HG02623 (cell line): ENCODE data around the gene FNDC3B.

Experiments
- ATAC-seq: cut with Tn5 transposase; IDR thresholded peaks from one replicate; pipeline ENCODE4 v1.9.1; 2021; ENCODE audit warnings: moderate library complexity; ENCODE audit not compliant: unreplicated experiment

FNDC3B gene

DNA sequence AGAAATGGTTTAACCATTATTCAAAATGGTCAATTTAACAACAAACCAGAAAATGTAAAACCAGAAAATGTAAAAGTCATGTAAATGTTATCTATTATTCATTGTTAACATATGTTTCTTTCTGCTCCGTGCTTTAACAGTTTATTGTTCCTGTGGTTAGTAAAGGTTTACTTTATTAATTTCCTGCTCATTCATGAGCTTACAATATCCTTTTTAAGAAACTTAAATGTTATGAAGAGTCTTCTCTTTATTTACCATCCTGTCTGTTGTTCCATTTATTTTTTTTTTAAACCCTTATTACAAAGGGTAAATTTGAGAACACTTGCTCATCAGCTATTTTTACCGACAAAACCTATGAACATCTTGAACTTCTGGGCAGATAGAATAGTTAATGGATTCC is 260.8 kb downstream of the FNDC3B start:
- ATAC-seq = no peak

DNA sequence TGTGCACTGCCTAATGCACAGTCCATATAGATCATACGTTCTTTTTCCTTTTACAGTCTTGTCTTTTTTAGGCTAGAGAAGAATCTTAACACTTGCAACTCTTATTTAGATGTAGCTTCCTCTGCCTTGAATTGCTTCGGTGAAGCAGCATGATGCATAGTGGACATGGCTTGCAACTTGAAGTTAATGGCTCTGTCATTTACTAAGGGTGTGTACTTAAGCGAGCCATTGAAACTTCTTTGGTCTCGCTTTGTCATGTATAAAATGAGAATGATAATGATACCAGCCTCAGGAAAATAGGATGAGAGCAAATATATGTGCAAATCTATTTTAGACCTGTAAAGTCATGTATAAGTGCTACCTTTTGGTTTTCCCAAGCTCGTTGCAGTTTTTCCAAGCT is 261.5 kb downstream of the FNDC3B start:
- no peak for ATAC-seq

DNA sequence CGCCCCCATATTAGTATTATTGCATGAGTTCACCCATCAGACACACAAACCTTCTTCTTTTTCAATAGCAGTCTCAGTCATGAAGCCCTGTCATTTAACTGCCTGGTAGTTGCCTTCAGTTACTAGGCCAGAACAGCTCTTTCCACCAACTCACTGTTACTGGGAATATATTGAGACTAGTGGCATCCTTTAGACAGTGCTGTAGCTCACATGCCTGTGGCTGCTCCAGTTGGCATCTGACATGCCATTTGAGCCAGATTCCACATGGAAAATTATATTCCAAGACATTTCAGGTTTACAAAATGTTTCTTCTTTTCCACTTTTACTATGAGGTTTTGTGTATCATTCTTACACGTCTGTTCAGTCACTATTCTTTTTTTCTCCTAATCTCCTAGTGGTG is 262.8 kb downstream of the FNDC3B start:
- no peak for ATAC-seq

DNA sequence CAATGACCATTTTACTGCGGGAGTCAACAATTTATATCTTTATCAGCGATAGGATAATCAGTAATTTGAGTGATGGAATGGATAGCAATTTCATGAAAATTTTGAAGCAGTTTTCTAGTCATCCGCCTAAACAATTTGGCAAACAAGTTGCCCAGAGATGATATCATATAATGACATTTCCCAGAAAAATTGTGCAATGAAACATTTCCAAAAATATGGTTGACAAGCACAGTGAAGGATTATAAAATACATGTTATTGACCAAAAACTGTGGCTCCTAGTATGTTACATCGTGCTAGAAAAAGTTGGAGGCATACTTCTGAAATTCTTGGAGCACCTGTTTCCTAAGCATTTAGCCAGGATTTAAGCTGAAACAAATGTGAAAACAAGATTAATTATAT is 263.8 kb downstream of the FNDC3B start:
- no peak for ATAC-seq

DNA sequence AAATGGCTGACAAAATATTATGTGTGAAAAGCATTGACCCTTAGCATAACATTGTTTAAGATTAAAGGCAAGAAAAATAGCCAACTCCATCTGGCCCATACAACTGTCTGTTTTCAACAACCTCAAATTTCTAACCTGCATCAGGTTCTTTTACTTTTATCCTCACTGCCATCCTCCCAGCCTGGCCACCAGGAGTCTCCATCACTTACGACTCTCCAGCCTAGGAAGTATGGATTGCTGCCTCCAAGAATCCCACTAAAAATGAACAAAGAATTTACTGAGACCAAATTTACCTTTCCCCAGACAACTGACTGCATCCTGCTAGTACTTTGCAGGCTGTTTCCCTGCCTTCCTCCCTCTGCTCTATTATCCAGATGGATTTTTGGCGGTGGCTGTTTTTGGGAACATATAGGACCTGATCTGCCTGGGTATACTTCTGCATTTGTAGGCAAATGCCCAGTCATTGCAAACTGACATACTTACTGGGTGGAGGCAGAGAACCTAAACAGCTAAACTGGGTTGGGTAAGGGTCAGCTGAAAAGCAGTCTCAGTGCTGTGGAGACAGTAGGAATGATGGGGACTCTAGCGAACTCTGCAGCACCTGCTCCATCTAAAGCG is 264.7 kb downstream of the FNDC3B start:
- no peak for ATAC-seq

DNA sequence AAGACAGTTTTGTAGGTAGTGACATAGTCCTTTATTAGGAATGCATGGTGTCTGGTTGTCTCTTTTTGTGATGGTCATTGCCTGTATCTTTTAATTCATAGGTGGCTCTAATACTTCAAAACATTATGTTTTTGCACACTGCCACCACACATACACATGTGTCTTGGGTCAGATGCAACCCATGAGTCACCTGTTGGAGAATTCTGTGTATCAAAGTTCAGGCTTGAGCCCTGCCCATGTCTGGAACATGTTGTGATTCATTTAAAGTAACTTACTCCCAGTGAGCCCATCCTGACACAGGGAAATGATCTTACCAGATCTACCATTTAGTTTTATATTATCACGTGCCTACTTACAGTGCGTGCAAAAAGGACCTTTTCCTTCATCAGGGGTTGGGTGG is 266.2 kb downstream of the FNDC3B start:
- ATAC-seq = no peak

DNA sequence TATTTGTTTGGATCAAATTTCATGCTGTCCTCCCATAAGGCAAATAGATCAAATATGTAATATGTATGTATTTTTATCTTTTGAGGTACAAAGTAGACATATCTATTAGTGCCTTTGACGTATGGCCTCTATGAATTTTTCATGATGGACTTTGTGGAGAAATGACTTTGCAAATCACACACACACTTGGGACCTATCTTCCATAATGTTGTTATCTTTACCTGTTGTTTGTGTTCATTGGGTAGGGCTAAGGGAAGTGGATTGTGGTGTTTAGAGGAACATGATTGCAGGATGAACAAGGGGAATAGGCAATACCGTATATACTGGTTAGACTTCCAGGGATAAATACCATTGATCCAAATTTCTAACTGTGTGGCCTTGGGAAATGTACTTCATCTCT is 266.6 kb downstream of the FNDC3B start:
- no peak for ATAC-seq

DNA sequence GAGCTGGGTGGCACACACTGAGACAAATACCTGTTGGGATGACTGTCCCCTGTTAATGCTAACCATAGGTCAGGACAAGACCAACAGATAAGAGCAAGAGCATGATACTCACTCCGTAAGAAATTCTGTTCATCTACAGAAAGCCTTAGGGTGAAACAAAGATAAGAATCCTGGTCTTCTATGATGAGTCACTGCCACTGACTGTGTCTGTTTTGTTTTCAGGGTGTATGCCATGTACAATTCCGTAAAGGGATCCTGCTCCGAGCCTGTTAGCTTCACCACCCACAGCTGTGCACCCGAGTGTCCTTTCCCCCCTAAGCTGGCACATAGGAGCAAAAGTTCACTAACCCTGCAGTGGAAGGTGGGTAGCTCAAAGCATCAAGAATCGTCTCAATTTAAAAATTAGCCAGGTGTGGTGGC is 267.8 kb downstream of the FNDC3B start:
- no peak for ATAC-seq

DNA sequence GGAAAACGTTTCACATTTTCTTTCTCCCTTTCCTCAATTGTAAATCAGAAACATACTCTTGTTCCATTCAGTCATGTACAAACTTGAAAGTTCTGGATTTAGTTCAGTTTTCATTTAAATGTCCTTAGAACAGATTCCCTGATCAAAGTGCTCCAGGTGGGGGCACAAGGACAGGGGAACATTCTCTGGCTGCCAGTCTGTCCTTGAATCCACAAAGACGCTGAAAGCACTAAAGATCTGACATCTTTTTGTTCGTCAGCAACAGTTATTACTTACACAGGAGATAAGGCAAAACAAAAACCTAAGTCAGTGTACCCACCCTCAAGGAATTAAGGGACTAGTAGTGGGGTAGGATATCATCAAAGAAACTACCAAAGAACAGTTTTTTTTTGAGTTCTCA is 269.7 kb downstream of the FNDC3B start:
- ATAC-seq = no peak

DNA sequence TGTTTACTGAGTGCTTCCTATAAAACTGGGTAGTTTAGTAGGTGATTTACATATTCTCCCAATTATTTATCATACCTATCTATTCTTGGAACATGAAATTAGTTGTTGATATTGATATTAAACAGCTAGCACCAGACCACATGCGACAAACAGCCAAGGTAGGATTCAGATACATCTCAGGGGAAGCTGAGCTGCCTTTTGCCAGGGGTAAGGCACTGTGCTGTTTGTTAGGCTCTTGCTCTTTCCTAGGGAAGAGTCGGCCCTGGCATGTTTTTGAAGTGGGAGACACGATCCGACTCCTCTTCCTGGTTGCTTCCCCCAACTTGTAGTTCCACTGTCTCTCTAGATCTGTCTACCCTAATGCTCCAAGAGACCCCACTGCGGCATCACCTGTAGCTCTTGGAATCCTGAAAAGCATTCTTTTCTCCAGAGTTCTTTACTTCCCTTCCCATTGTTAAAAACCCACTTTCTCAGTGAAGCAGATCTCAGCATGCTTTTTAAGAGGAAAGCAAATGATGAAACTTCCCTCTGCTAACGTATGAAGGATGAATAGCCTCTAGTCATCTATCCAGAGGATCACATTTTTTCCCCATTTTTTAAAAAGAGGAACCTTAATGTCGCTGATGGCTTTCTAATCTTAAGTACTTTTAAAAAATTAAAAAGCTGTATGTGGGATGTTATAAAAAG is 270.5 kb downstream of the FNDC3B start:
- ATAC-seq = no peak

DNA sequence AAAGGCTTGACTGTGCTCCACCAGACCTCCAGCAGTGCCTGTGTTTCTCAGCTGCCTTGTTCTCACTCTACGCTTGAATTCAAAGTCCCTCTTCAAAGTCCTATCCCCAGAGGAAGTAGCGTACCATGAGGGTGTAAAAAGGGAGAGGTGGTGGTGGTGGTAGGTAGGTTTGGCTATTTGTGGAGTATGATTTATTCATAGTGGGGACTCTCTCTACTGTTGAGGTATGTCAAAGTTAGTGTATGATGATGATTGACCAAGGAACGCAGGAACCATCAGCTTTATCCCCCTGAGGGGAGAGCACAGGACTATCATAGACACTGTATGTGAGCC is 271.0 kb downstream of the FNDC3B start:
- no peak for ATAC-seq

DNA sequence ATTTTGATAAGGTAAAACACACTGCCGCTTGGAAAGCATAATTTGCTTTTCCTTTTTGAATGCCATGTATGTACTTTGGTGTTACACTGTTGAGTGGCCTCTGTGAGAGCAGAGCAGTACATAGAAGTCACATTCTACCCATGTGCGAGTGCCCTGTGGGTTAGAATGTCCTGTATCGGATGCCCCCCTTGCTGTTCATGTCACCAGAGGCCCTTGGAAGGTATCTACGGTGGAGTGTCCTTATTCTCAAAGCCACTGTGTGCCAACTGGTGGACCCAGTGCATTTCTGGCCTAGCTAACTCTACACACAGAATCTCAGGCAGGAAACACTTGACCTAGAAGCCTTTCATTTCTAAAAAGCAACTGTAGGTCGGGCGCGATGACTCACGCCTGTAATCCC is 271.8 kb downstream of the FNDC3B start:
- ATAC-seq = no peak

DNA sequence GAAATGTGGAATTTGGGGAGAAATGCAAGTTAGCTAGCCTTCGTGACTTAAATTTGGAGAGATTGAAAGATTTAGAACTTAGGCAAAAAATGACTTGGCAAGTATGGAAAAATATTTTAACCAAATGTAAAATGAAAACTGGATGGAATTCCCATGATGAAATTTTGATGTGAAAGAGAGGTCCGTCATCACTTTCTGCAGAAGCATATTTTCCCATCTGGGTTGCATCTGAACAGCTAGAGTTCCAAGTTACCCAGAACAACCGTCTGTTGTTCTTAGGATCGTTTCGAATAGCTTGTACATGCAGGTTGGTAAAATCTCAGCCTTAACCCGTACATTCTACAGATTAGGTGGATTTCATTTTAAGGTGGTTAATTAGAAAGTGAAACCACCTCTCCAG is 272.6 kb downstream of the FNDC3B start:
- no peak for ATAC-seq

DNA sequence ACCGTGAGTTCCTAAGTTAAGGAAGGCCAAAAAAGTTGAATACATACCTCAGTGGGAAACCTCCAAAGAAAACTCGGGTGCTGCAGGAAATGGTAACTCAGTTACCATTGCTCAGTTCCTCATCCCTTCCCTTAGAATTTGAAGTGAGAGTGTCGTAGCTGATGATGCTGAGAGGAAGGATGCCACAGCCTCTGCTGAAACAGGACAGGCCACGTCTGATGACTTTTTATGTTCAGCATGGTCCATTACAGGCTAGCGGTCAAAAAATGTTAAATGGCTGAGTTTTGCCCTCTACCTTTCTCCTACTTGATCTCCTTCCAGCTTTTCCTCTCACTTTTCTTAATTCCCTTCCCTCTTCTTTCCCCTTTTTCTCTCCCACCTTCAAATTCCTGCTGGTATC is 273.3 kb downstream of the FNDC3B start:
- ATAC-seq = no peak

DNA sequence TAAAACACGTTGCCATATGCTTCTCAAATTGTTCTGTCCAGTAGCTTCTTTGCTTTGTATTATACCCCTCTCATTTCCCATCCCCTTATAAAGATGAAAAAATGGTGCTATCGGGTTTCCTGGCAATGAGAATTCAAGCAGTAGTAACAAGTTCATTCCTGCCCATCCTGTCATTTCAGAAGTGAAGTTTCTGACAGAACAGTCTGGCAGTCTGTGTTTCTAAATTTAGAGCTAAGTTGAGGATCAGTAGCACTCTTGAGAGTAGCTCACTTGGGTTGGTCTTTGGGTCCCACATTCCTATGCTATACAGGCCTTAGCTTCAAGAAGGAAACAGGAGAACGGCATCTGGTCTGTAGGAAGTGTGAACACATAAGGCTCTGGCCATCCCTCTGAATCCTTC is 274.3 kb downstream of the FNDC3B start:
- no peak for ATAC-seq

DNA sequence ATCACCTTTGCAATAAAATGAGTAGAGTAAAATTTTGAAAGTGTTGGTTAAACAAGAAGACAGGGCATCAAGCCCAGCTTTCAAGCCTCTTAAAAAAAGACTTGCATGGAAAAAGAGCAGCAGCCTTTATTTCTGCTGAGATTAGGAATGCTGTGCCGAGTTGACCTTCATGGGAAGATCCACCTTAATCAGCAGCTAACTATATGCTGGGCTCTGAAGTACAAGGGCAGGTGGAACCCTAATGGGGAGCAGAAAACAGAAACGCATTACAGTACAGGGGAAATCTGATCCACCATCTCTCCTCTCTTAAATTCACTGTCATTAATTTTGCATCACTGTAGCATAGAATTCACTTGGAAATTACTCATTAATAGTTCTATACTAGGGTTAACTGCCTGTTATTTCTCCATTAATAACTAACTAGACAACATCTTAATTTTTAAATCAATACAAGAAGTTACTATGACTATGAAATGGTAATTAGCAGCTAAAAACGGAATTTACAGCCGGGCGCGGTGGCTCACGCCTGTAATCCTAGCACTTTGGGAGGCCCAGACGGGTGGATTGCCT is 275.3 kb downstream of the FNDC3B start:
- no peak for ATAC-seq

DNA sequence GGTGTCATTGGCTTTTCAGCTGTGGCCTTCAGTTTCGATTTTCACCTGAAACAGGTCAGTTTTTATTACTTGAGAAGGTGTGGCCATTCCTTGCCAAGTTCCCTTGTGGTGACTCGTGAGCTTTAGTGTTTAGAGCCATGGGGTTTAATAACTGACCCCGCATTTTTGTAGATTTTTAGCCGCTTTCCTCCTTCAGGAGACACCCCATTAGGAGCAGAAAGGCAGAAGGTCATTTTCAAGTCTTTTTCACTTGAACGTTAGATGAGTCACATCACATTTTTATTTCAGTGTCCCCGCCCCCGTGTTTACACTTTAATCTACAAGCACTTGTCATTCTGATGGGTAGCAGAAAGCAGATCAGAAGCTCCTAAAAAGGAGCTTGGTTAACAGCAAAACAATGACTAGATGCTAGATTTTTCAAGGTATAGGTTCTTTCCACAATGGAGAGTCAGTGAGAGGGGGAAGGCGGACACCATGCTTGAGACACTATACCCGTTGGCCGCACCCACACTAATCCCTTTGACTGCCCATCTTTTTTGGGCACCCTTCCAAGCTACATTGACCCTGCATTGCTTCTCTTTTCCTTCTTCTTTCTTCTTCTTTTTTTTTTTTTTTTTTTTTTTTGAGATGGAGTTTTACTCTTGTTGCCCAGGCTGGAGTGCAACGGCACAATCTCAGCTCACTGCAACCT is 276.2 kb downstream of the FNDC3B start:
- ATAC-seq = no peak

DNA sequence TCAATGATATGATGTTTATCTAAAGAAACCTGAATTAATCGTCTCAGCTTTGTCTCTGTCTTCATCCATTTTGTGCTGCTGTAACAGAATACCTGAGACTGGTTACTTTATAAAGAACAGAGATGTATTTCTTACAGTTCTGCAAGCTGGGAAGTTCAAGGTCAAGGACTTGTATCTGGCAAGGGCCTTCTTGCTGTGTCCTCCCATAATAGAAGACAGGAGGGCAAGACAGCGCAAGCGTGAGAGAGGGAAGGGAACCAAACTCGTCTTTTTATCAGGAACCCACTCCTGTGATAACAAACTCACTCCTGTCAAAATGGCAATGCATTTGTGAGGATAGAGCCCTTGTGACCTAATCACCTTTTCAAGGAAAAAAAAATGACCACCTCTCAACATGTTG is 277.4 kb downstream of the FNDC3B start:
- ATAC-seq = no peak

DNA sequence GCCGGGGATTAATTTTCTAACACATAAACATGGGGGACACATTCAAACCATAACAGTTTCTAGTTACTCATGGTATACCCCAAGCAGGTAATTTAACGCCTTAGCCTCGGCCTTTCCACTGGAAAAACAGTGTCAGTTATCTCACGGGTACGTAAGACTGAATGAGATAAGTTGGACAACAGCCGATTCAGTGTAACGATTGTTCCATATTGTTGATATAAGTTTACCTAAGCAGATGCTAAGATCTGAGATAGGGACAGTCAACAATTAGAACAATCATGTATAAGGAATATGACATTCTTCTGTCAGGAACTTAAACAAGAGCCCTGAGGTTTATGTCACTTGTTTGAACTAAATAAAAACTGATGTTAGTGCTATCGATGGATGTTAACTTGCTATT is 278.1 kb downstream of the FNDC3B start:
- ATAC-seq = no peak

DNA sequence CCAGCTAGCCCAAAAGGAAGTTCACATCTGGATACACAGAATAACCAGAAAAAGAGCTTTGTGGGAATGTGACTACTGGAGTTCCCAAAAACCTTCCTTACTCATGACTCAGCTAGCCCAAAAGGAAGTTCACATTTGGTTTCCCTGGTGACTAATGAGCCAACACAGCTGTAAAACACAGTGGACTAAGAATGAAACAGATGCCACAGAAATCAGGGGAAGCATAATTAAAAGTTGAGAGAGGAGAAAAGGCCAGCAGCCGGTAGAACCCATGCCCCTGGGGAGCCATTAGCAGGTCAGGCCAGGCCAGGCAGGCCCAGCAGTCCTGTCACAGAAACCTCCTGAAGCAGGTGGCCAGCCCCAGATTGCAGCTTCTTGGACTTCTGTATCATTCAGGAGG is 278.6 kb downstream of the FNDC3B start:
- ATAC-seq = no peak

DNA sequence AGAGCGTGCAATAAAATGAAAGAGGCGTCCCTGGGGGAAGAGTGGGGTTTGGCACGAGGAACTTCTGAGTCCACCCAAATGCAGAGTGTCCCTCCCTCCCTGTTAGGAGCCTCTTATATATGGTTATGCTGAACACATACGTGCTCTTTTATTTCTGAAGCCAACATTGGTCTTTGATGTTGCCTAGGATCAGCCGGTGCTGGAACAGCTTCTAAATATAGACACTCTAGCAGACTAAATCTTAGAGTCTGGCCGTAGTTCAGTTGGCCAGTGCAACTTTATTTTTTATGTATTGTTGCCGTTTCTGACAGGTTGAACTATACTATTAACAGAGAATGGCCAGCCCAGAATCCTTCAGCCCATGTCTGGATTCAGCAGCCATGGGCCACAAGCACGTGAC is 280.2 kb downstream of the FNDC3B start:
- ATAC-seq = no peak

DNA sequence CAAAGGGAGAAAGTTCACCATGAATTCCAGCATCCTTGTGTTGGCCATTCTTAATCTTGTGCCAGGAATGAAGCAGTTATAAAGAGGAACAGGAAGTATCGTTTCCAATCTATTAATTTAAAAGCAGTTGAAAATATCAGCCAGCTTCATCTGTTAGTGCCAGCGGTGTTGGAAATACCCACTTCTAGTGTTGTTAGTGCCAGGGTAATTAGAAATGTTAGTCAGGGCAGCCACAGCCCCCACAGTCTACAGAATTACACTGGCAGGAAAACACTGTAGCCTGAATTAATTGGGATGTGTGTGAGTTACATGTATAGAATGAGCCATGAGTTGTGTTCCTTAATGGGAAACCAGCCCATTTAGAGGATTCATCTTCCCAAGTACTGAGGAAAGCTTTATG is 281.1 kb downstream of the FNDC3B start:
- no peak for ATAC-seq
